Vagina (tissue), 2 donors: ENCODE measurements around the gene CDKN2AIP.

Experiments used
- POLR2A ChIP-seq, 2 donors: fragments of 450-650 bp; IDR thresholded peaks; one replicate each; pipeline ENCODE4 v1.6.1; 2017; ENCODE audit warnings: antibody characterized with exemption in 2 of 2, mild to moderate bottlenecking in 2 of 2, moderate library complexity in 2 of 2
- TF ChIP-seq, protein P1 (sequence below), 3 experiments: fragments of 450-650 bp in 2 of 3; fragments of 200-600 bp in 1 of 3; sonication (generic) in 1 of 3; IDR thresholded peaks; one replicate each; pipeline ENCODE4 v1.5.1; 2017 to 2019; ENCODE audit warnings: antibody characterized with exemption in 3 of 3, mild to moderate bottlenecking in 2 of 3, moderate library complexity in 2 of 3

DNA sequence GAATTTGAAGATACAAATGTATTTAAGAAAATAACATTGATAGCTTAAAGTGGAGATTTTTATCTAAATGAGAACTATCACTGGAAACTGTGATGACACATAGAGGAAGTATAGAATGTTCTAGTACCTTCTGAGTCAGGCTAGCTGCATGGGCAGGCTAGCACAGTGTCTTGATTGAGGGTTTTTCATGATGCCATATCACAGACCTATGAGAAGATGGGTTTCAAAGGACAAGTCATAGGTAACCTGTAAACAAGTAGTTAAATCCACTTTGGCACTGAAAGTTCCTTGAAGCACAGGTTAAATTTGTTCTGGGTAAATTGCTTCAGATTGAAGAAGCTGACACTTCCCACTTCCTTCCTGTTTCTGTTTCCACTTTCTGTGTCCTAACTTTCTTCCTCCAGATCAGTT is 48.2 kb upstream of the CDKN2AIP start:
- TF ChIP-seq, protein P1, sequence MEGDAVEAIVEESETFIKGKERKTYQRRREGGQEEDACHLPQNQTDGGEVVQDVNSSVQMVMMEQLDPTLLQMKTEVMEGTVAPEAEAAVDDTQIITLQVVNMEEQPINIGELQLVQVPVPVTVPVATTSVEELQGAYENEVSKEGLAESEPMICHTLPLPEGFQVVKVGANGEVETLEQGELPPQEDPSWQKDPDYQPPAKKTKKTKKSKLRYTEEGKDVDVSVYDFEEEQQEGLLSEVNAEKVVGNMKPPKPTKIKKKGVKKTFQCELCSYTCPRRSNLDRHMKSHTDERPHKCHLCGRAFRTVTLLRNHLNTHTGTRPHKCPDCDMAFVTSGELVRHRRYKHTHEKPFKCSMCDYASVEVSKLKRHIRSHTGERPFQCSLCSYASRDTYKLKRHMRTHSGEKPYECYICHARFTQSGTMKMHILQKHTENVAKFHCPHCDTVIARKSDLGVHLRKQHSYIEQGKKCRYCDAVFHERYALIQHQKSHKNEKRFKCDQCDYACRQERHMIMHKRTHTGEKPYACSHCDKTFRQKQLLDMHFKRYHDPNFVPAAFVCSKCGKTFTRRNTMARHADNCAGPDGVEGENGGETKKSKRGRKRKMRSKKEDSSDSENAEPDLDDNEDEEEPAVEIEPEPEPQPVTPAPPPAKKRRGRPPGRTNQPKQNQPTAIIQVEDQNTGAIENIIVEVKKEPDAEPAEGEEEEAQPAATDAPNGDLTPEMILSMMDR (IDR thresholded peaks at IDR 0.05), result no peak
- no peak for TF ChIP-seq POLR2A (IDR thresholded peaks at IDR 0.05)
